ENCODE data around the gene RGPD5. TPM values are rescaled to one million over a fixed set of nuclear protein-coding genes. Genes with fewer than 3 reads are reported as not detected.
"Not testable (repeated sequence)": the region's sequence is repeated elsewhere in the genome, so short reads cannot be mapped to it uniquely, and the experiment has no call there.

Gene RGPD5
- 0.81 and 3.3 TPM in 2 replicates for total RNA-seq (2014; rRNA removed; shearing (Covaris generic); ENCODE audit: low replicate concordance)

DNA sequence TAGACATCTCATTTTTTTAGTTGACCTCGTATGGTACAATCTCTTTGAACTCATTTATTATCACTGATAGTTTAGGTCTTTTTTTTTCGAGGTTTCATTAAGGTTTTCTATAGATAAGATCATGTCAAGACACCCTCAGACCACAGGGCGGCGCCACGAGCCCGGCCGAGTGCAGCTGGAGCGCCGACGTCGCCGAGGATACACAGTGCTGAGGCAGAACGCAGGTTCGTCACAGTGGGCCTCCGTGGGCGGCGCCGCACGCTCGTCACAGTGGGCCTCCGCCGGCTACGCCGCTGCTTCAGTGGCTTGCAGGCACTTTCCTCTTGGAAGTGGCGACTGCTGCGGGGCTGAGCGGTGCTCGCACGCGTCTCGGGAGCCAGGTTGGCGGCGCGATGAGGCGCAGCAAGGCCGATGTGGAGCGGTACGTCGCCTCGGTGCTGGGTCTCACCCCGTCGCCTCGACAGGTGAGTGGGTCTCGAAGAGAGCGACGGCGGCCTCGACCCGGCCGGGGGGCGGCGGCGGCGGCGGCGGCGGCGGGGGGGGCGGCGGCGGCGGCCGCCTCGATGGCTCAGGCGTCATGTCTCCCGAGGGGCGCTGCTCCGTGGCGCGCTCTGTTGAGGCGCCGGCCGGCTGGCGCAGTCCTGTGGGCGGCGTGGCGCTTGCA, at the start of gene RGPD5:
Gene RGPD5 (plus strand): TSS at position 232 of the 664 bp plus-strand sequence. CDS start 161 bp downstream, at position 393.
- in situ Hi-C loops (cut with HindIII; ENCODE audit: low pct_unique_long_range_greater_than_20kb, low sequenced_read_pairs); DNase-seq (ENCODE audit: low read depth): not testable (repeated sequence)

DNA sequence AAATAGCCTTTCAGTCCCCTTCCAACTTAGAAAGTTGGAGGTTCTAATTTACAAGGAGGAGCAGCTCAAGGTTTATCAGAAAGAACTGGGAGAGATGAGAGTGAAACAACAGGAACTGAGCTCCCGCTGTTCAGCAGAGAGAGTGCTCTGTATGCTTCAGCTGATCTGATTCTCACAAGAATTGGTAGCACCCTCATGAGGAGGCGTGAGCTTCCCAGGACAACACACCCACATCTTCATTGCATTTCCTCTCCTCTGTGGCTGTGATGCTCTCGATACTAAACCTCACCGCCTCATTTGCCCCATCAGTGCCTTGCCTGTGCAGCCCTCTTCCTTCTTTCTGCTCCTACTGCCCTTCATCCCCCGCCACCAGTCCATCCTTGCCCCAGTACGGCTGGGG, 42.5 kb upstream of the RGPD5 start:
- DNase-seq (ENCODE audit: low read depth); in situ Hi-C loops (cut with HindIII; ENCODE audit: low pct_unique_long_range_greater_than_20kb, low sequenced_read_pairs): not testable (repeated sequence)

DNA sequence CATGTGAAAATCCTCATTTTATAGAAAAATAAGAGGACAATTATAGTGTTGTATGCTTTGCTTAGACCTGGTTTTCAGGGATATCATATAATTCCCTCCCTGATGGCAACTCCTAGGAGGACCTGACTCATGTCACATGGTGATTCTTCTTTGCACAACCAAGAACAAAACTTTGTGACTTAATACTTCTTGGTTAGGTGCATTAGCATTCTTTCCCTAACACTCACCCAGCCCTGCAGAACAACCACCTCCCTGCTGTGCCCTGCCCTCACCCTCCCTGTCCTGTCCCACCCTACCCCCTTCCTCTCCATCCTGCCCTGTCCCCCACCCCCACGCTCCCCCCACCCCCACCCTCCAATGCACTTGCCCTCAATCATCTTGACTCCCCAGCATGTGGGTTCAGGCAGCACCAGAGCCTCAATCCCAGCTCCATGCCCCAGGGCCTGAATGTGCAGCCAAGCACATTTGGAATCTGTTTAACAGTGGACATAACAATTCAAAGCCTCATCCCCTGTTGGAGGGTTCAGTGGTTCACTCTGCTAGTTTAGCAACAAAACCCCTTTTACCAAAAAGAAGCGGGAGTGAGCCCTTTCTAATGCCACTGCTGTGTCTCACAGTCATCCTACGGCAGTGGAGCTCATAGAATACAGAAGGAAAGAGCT, 36.8 kb upstream of the RGPD5 start:
- in situ Hi-C loops (cut with HindIII; ENCODE audit: low pct_unique_long_range_greater_than_20kb, low sequenced_read_pairs) = not testable (repeated sequence)

DNA sequence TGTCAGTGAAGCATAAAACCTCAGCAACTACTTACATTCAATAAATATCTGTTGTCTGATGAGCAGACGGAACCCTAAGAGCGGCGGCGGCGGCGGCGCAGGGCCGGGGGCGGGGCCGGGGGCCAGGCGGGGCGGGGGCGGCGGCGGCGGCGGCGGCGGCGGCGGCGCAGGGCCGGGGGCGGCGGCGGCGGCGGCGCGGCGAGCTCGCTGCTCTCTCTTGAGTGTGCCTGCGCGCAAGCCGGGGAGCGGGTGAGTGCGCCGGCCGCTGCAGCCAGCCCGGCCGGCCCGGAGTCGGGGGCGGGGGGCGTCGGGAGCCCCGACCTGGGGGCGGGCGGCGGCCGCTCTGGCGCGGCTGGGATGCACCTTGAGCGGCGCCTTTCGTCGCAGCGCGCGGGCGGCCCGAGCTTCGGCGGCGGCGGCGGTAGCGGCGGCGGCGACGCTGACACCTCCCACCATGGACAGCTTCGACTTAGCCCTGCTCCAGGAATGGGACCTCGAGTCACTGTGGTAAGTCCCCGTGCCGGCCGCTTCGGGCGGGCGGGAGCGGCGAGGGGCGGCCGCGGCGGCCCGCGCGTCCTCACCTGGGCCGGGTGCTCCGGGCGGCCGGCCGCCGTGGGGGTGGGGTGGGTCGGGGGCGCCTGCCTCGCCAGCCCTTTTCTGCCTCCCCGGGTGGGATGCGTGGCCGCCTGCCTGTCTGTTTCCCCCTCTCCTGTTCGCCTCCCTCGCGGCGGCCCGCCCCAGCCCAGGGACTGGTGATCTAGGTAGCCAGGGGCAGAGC, 33.7 kb upstream of the RGPD5 start:
- in situ Hi-C loops (cut with HindIII; ENCODE audit: low pct_unique_long_range_greater_than_20kb, low sequenced_read_pairs); DNase-seq (ENCODE audit: low read depth): not testable (repeated sequence)

More for the DNA sequence above, 36.8 kb upstream of the RGPD5 start:
- not testable (repeated sequence) for DNase-seq (ENCODE audit: low read depth)

DNA sequence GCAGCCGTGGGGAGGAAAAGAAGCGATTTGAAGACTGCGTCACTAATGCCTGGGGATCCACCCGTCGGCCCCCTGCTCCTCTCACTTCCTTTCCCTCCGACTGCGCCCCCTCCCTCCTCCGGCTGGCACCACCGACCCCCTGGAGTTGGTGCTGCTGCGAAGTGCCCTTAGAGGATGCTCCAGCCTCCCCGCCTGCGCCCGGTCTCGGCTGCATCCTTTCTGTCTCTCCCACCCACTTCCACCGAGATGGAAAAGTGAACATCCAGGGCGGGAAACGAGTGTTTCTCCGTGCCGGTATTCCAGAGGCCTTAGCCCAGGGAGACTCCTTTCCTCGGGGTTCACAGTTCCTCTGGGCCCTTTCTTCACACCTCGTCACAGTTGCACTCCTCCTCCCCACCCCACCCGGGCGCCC, 33.1 kb upstream of the RGPD5 start:
- DNase-seq (ENCODE audit: low read depth); in situ Hi-C loops (cut with HindIII; ENCODE audit: low pct_unique_long_range_greater_than_20kb, low sequenced_read_pairs): not testable (repeated sequence)

DNA sequence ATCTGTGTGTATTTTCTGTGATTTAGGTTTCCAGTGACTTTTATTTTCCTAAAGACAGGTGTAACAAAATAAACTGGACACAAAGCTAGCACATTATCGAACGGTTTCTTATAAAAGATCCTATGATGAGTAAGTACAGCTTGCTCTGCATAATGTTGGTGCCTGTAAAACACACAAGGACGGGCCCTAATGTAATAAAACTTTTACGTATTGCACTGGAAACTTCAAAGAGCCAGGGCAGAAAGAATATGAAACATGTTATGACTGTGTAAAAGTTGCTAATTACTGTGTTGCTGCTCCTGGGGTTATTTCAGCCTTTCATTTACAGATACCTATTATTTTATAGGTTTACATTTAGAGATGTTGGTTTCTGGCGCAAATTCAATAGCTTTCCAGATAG, 32.1 kb upstream of the RGPD5 start:
- in situ Hi-C loops (cut with HindIII; ENCODE audit: low pct_unique_long_range_greater_than_20kb, low sequenced_read_pairs); DNase-seq (ENCODE audit: low read depth): not testable (repeated sequence)

DNA sequence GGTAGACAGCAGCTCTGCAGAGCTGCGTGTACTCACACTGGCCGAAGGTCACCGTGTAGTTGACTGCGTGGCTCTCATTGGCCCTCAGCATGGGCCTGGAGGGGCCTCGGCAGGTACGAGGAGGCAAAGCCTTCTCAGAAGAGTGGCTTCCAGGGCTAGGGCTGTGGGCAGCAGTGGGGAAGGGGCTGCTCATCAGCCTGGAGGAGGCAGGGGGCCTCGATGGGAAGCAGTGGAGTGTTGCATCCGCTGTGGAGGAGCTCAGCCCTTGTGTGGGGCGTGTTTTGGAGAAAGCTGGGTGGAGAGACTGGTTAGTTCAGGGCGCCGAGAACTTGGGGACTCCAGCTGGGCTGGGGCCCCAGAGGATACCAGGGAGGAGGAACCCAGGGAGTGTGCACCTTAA, 28.0 kb upstream of the RGPD5 start:
- DNase-seq (ENCODE audit: low read depth); in situ Hi-C loops (cut with HindIII; ENCODE audit: low pct_unique_long_range_greater_than_20kb, low sequenced_read_pairs): not testable (repeated sequence)

DNA sequence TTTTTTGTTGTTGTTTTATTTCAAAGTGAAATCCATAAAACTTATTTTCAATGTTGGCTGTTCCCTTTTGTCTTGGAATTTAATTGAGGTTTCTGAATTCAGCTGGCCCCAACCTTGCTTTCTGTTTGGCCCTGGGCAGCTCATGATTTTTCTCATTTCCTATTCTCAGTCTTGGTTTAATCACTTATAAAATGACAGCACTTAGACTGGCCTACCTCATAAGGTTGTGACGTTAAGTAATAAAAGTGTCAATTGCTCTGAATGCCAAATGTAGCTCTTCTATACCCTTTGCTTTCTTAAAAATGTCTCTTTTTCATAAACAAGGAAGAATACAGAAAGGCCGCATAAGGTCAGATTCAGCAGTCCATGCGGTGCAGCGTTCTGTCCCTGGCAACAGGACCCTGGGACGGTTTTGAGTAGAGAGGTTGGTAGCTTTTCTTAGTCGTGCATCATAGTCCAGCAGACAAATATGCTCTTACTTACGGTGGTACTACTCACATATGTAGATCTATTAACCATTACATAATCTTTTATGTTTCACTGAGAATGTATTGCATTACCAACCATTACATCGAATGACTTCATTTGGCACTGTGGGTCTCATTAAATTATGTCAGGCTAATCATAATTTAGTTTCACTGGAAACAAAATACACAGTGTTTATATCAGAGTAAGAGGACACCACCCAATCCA, 27.1 kb upstream of the RGPD5 start:
- DNase-seq (ENCODE audit: low read depth); in situ Hi-C loops (cut with HindIII; ENCODE audit: low pct_unique_long_range_greater_than_20kb, low sequenced_read_pairs): not testable (repeated sequence)

DNA sequence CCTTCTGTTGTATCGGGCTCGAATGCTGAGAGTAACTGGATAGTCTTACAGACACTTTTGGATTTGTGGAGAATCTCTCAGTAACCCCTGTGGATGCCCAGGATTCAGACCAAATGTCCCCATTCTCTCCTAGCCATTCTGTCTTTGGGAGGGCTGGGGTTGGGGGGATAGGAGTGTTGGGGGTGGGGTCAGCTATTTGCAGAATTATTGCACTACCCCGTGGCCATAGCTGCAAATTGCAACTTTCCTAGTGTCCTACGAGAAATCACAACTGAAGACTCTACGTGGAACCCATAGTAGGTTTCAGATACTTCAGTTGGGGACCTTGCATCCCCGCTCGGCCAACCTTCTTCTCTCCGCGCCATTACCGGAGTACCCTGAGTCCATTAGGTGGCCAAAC, 25.2 kb upstream of the RGPD5 start:
- DNase-seq (ENCODE audit: low read depth); in situ Hi-C loops (cut with HindIII; ENCODE audit: low pct_unique_long_range_greater_than_20kb, low sequenced_read_pairs): not testable (repeated sequence)

DNA sequence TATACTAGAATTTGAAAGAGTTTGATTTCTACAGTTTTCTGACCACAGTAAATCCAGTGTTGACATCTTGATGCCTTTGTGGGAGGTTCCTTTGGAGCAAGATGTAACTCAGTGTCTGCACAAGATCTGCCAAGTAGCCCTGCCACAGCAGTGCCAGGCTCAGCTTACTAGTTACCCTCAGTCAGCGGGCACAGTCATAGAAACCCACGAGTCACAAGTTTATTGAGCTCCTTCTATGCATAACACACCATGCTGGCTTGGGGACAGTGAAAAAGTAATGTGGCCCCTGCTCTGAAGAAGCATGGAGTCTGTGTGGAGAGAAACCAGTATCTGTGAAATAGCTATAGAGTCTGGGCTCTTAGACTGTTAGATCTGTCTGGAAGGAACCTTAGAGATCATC, 15.0 kb upstream of the RGPD5 start:
- in situ Hi-C loops (cut with HindIII; ENCODE audit: low pct_unique_long_range_greater_than_20kb, low sequenced_read_pairs); DNase-seq (ENCODE audit: low read depth): not testable (repeated sequence)

DNA sequence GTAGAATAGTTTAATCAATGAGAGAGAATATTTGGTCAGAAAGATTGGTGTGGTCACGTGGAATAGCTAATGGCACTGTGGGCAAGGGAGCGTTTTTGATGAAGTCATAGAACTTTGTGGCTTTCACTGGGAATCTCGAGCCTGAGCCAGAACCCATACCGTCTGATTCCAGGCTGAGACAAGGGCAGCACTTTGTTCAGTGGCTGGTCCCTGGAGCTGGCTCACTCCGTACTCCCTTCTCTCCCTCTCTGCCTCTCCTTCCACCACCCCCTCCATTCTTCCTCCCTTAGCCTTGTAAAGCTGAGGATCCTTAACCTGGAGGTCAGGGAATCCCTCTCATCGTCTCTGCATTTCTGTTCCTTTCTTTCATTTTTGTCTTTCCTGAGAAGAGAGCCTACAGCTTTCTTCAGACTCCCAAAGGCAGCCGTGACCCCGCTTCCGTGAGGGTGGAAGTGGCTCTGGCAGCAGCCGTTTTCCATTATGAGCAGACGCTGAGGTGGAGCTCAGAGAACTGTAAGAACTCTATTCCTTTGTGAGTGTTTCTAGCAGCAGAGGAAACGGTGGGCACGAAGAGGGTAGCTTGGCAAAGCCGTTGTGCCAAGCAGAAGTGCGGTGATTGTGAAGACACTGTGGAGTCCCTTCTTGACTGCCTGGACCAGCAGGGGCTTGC, 12.8 kb upstream of the RGPD5 start:
- in situ Hi-C loops (cut with HindIII; ENCODE audit: low pct_unique_long_range_greater_than_20kb, low sequenced_read_pairs); DNase-seq (ENCODE audit: low read depth): not testable (repeated sequence)

DNA sequence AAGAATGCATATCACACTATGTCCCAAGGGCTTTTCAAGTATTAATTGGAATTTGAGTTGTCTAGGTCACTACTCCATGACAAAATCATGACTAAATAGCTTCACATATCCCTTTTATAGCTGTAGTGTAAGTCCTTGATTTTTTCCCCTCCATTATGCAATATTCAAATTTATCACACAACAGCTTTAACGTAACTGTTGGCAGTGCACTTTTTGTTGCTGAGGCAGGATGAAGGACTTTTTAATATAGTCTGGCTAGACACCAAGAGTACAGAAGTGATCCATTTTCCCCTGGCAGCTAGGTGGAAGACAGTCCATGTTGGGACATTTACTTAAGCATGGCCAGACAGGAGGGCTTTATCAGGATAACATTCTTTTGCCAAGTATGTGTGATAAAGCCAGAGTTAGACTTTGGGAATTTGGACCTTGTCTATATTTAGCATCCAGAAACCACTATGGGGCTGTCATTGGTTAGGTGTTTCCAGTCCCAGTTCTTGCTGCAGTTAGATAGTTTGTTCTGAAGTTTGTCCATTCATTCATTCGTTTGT, 11.6 kb upstream of the RGPD5 start:
- DNase-seq (ENCODE audit: low read depth); in situ Hi-C loops (cut with HindIII; ENCODE audit: low pct_unique_long_range_greater_than_20kb, low sequenced_read_pairs): not testable (repeated sequence)

DNA sequence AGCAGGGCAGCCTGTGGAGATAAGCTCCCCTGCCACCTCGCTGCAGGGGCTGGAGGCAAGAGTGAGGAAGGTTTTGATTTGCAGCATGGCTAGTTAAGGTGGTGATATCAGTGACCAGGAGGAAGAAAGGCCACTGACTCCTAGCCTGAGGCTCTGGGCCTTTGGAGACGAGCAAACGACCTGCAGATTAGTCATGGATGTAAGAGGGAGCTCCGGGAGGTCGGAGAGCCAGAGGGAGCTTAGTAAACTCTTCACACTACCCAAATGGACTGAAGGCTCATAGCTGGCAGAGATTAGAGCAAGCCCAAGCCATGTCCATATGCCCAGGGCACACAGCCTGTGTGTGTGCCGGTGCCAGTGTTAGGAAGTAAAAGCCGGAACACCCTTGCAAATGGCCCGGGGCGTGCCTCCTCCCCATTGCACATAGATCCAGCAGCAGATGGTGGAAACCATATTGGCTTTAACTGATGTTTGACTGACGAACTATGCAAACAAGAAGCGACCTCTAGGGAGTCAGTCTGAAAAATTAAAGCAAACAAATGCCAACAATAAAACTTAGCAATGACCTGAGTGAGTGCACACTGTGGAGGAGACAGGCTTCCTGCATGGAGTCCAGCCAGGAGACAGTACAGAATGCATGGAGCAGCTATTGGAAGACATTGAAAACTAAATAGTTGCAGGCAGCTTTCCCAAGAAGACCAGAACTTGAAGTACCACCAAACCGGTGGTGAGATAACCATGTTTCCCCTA, 2.4 kb upstream of the RGPD5 start:
- DNase-seq (ENCODE audit: low read depth); in situ Hi-C loops (cut with HindIII; ENCODE audit: low pct_unique_long_range_greater_than_20kb, low sequenced_read_pairs): not testable (repeated sequence)

DNA sequence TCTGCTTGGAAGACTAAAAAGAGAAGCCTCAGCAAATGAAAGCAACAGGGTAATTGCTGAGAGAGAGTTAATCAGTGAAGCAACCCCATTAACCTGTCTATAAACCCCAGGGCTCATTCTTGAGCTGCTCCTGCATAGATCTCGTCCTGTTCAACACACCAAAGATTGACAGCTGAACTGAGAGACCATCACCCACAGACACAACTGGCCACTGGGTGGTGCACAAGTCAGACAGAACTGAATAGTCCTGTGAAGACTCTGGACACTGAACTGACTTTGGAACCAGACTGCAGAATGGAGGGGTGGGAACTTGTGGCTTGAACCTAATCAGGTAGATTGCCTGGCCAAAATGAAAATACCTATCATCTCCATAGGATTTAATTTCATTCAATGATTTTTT, 1.4 kb upstream of the RGPD5 start:
- in situ Hi-C loops (cut with HindIII; ENCODE audit: low pct_unique_long_range_greater_than_20kb, low sequenced_read_pairs); DNase-seq (ENCODE audit: low read depth): not testable (repeated sequence)

DNA sequence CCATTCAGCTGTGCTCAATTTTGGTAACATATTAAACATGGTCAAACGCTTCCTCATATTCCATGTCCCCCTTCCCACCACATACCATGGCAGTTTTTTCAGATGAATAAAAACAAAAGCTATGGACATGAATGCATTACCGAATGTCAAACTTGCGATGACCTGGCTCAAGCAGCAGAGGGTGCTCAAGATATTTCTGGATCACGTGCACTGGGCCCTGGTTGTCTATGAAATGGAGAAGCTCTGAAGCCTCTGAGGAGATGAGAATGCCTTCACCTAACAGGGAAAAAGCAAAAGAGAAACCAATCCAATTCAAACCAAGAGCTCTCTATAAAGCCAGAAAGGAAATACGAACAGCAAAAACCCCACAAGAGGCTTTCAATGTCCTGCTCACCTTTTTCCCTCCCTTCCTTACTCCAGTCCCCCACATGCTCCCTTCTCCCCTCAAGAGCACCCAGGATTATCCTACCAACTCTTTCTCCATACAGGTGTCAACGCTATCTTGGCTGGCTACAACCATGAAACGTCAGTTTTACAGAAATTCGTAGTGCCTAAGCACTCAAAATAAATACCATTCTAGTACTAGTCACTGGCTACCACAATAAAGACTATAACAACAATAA, 77.1 kb downstream of the RGPD5 start:
- DNase-seq (ENCODE audit: low read depth); in situ Hi-C loops (cut with HindIII; ENCODE audit: low pct_unique_long_range_greater_than_20kb, low sequenced_read_pairs): not testable (repeated sequence)

DNA sequence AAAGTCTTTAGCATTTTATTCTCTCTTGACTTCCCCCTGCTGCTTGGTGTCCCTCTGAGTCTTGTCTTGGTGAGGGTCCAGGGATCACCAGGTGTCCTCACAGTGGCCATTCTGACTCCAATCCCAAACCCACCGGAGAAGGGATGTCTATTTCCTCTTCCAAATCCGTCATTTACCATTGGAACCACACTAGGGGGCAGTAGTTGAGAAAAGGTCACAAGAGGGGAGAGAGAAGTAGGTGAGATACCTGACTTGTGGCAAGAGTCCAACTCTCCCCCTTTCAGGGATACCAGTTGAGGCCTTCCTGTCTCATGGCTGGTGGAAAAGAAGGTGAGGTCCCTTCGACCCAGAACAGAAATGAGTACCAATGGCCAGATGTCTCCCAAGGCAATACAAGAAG, 82.5 kb downstream of the RGPD5 start:
- DNase-seq (ENCODE audit: low read depth); in situ Hi-C loops (cut with HindIII; ENCODE audit: low pct_unique_long_range_greater_than_20kb, low sequenced_read_pairs): not testable (repeated sequence)

Data from Caki2 (cell line).